Activated T-helper 9 cell treated with anti-CD3 and anti-CD28 coated beads, Interleukin-2, amount 50 U/mL, for 16 hours (primary cell): Measurements from ENCODE around the gene KIAA0040.
A peak's percentile ranks its signal among the peaks of the same experiment; 100 is the strongest.

Experiments
- DNase-seq: peaks from one replicate; pipeline ENCODE4 v3.0.0-alpha.2; 2020; ENCODE audit warnings: low read depth

The KIAA0040 gene

GRCh38 chr1:175192630-175193526 is at the start of gene KIAA0040:
KIAA0040 (minus strand) TSS chr1:175192776; CDS start chr1:175161013, 31,763 bp downstream.
- peak; percentile 62 for DNase-seq

- no peak for DNase-seq
Measured at GRCh38 chr1:175237389-175237788, 44.8 kb upstream of the KIAA0040 start.

- no peak for DNase-seq
Measured at GRCh38 chr1:175234639-175235038, 42.1 kb upstream of the KIAA0040 start.

GRCh38 chr1:175232335-175232734 is 39.8 kb upstream of the KIAA0040 start:
- DNase-seq, result no peak

- no peak for DNase-seq
Measured at GRCh38 chr1:175225805-175226129, 33.2 kb upstream of the KIAA0040 start.

- DNase-seq, result no peak
Measured at GRCh38 chr1:175222296-175222938, 29.8 kb upstream of the KIAA0040 start.

GRCh38 chr1:175221557-175222175 is 29.1 kb upstream of the KIAA0040 start:
- no peak for DNase-seq

- DNase-seq, result no peak
Measured at GRCh38 chr1:175220853-175221556, 28.4 kb upstream of the KIAA0040 start.

GRCh38 chr1:175219774-175220173 is 27.2 kb upstream of the KIAA0040 start:
- no peak for DNase-seq

GRCh38 chr1:175218786-175219434 is 26.3 kb upstream of the KIAA0040 start:
- DNase-seq, result no peak

GRCh38 chr1:175217721-175218531 is 25.4 kb upstream of the KIAA0040 start:
- no peak for DNase-seq

- DNase-seq, result no peak
Measured at GRCh38 chr1:175216444-175216843, 23.9 kb upstream of the KIAA0040 start.

- DNase-seq, result no peak
Measured at GRCh38 chr1:175211656-175212055, 19.1 kb upstream of the KIAA0040 start.

- no peak for DNase-seq
Measured at GRCh38 chr1:175210744-175211143, 18.2 kb upstream of the KIAA0040 start.

GRCh38 chr1:175209493-175209921 is 16.9 kb upstream of the KIAA0040 start:
- no peak for DNase-seq

GRCh38 chr1:175208773-175209492 is 16.4 kb upstream of the KIAA0040 start:
- DNase-seq, result no peak

GRCh38 chr1:175207971-175208370 is 15.4 kb upstream of the KIAA0040 start:
- no peak for DNase-seq

GRCh38 chr1:175206687-175207086 is 14.1 kb upstream of the KIAA0040 start:
- no peak for DNase-seq

GRCh38 chr1:175204330-175204729 is 11.8 kb upstream of the KIAA0040 start:
- no peak for DNase-seq

- DNase-seq, result no peak
Measured at GRCh38 chr1:175203570-175204068, 11.0 kb upstream of the KIAA0040 start.
